Panc1 (cell line): Measurements from ENCODE around the gene MMP10. TPM values are rescaled to one million over a fixed set of nuclear protein-coding genes. Genes with fewer than 3 reads are reported as not detected.
A peak's percentile ranks its signal among the peaks of the same experiment; 100 is the strongest.

Source experiments
- ATAC-seq: fragments of 200-7000 bp; cut with Tn5 transposase; 2 replicates; pipeline ENCODE4 v1.9.1; 2020; ENCODE audit warnings: mild to moderate bottlenecking, moderate library complexity
- BruUV-seq: library from RNA; stranded (reverse); fragments of 400-500 nt; replicated peaks from 2 replicates; lab custom pipeline; 2021; lab: Mats Ljungman, UMichigan
- CTCF ChIA-PET: fragments of 300-600 bp; sonication (Branson Sonifier 250); formaldehyde crosslinking; loops from one replicate; lab custom pipeline; 2022; ENCODE audit warnings: antibody characterized with exemption; lab: Charles Lee
- POLR2A ChIA-PET: fragments of 300-600 bp; sonication (Branson Sonifier 250); formaldehyde crosslinking; loops from one replicate; lab custom pipeline; 2022; ENCODE audit warnings: antibody characterized with exemption; lab: Charles Lee
- DNase-seq: peaks from one replicate; pipeline ENCODE4 v3.0.0-alpha.2; 2010; ENCODE audit warnings: low read depth, low spot score
- H3K27ac ChIP-seq: 2 replicates; pipeline ENCODE4 v1.5.1; 2011; ENCODE audit warnings: mild to moderate bottlenecking, low read length, inconsistent platforms
- H3K27me3 ChIP-seq: fragments of 200-500 bp; sonication (Bioruptor generic); 2 replicates; pipeline ENCODE4 v1.6.0; 2014; ENCODE audit warnings: low read length, inconsistent platforms; ENCODE audit not compliant: control insufficient read depth, insufficient read depth
- H3K36me3 ChIP-seq: fragments of 200-500 bp; sonication (Bioruptor generic); 2 replicates; pipeline ENCODE4 v1.5.1; 2014; ENCODE audit warnings: inconsistent platforms, mild to moderate bottlenecking, low read length, moderate library complexity; ENCODE audit not compliant: control insufficient read depth, insufficient read depth
- H3K4me1 ChIP-seq: 2 replicates; pipeline ENCODE4 v1.5.1; 2011; ENCODE audit warnings: inconsistent platforms, mild to moderate bottlenecking, low read length, moderate library complexity; ENCODE audit not compliant: control insufficient read depth, insufficient read depth
- H3K4me3 ChIP-seq, 2 experiments: 2 replicates each; pipeline ENCODE4 v1.5.1; 2011 to 2012; ENCODE audit warnings: low read depth in 2 of 2, low read length in 2 of 2, mild to moderate bottlenecking in 2 of 2, inconsistent platforms in 1 of 2, moderate library complexity in 1 of 2
- H3K9me3 ChIP-seq: fragments of 200-500 bp; sonication (Bioruptor generic); 2 replicates; pipeline ENCODE4 v1.5.1; 2014; ENCODE audit warnings: low read depth, mild to moderate bottlenecking, inconsistent platforms, low read length, moderate library complexity; ENCODE audit not compliant: control insufficient read depth, insufficient read depth
- POLR2AphosphoS5 ChIP-seq: IDR thresholded peaks from 2 replicates; pipeline ENCODE4 v1.6.1; 2012; ENCODE audit warnings: mild to moderate bottlenecking, low read depth, low read length, moderate library complexity
- SIN3A ChIP-seq: IDR thresholded peaks from 2 replicates; pipeline ENCODE4 v1.6.1; 2012; ENCODE audit warnings: low read depth, mild to moderate bottlenecking, low read length, moderate library complexity, borderline replicate concordance; ENCODE audit not compliant: insufficient read depth
- TCF7L2 ChIP-seq: IDR thresholded peaks from 2 replicates; pipeline ENCODE4 v1.6.1; 2011; ENCODE audit warnings: mild to moderate bottlenecking, low read depth, low read length, inconsistent platforms
- in situ Hi-C: cut with HindIII; loops from 2 replicates; pipeline ENCODE4 v1.10.0; 2016; ENCODE audit warnings: low sequenced_read_pairs, low pct_unique_long_range_greater_than_20kb
- intact Hi-C: fragments of 100-400 bp; cut with micrococcal nuclease; formaldehyde crosslinking; loops from one replicate; pipeline ENCODE4 v1.10.0; 2022; ENCODE audit not compliant: unreplicated experiment
- total RNA-seq: library from RNA; stranded (reverse); gene quantifications from one replicate; pipeline ENCODE4 v1.2.1, GENCODE V29; 2021; ENCODE audit not compliant: unreplicated experiment
- TF ChIP-seq, protein P1 (sequence below), 2 experiments: IDR thresholded peaks; 2 replicates each; pipeline ENCODE4 v1.6.1; 2011 to 2012; ENCODE audit warnings: low read depth in 2 of 2, control low read depth in 1 of 2, low read length in 1 of 2, mild to moderate bottlenecking in 1 of 2, moderate library complexity in 1 of 2; ENCODE audit not compliant: insufficient read depth in 1 of 2
- TF ChIP-seq, protein P2 (sequence below): fragments of 450-650 bp; IDR thresholded peaks from 2 replicates; pipeline ENCODE4 v1.5.1; 2017; ENCODE audit warnings: mild to moderate bottlenecking

The MMP10 gene
- total RNA-seq, 1 experiment from 2014 or later: not detected

DNA sequence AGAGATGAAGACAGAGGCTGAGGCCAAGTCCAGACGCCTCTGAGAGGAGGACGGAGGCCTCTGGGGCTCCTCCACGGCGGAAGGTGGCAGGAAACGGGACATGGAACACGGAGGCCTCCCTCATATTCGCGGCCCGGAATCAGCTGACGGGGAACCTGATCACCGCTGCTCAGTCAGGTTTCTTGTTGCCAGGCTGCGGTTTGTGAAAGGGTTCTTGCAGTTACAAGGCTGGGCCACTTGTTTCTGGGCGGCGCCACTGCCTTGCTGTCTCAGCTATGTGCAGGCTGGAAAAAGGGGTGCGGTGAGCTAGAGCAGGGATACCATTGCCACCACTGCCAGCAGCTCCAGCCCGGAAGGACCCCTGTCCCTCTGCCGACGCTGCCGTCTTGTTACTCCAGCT is 27.5 kb upstream of the MMP10 start:
- TF ChIP-seq, protein P1, sequence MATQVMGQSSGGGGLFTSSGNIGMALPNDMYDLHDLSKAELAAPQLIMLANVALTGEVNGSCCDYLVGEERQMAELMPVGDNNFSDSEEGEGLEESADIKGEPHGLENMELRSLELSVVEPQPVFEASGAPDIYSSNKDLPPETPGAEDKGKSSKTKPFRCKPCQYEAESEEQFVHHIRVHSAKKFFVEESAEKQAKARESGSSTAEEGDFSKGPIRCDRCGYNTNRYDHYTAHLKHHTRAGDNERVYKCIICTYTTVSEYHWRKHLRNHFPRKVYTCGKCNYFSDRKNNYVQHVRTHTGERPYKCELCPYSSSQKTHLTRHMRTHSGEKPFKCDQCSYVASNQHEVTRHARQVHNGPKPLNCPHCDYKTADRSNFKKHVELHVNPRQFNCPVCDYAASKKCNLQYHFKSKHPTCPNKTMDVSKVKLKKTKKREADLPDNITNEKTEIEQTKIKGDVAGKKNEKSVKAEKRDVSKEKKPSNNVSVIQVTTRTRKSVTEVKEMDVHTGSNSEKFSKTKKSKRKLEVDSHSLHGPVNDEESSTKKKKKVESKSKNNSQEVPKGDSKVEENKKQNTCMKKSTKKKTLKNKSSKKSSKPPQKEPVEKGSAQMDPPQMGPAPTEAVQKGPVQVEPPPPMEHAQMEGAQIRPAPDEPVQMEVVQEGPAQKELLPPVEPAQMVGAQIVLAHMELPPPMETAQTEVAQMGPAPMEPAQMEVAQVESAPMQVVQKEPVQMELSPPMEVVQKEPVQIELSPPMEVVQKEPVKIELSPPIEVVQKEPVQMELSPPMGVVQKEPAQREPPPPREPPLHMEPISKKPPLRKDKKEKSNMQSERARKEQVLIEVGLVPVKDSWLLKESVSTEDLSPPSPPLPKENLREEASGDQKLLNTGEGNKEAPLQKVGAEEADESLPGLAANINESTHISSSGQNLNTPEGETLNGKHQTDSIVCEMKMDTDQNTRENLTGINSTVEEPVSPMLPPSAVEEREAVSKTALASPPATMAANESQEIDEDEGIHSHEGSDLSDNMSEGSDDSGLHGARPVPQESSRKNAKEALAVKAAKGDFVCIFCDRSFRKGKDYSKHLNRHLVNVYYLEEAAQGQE (IDR thresholded peaks at IDR 0.05; ENCODE audit: insufficient read depth in 1 of 2, low read depth in 2 of 2, low read length in 1 of 2): no peak
- TF ChIP-seq TCF7L2 (no peak), SIN3A (no peak), POLR2AphosphoS5 (no peak)
- TF ChIP-seq, protein P2, sequence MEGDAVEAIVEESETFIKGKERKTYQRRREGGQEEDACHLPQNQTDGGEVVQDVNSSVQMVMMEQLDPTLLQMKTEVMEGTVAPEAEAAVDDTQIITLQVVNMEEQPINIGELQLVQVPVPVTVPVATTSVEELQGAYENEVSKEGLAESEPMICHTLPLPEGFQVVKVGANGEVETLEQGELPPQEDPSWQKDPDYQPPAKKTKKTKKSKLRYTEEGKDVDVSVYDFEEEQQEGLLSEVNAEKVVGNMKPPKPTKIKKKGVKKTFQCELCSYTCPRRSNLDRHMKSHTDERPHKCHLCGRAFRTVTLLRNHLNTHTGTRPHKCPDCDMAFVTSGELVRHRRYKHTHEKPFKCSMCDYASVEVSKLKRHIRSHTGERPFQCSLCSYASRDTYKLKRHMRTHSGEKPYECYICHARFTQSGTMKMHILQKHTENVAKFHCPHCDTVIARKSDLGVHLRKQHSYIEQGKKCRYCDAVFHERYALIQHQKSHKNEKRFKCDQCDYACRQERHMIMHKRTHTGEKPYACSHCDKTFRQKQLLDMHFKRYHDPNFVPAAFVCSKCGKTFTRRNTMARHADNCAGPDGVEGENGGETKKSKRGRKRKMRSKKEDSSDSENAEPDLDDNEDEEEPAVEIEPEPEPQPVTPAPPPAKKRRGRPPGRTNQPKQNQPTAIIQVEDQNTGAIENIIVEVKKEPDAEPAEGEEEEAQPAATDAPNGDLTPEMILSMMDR: peak; percentile 92
- ChIA-PET POLR2A (no interaction called here), CTCF (interaction anchor here (0.6 kb wide), 1 partner anchor 21 kb away, joined by 3 read pairs; no protein-coding TSS in a partner anchor)
- in situ Hi-C loops: no loop called here
- H3K4me1 ChIP-seq: peaks cover 5% of the 10 kb centered on the region; the same call in 1 of the 2 replicates
- H3K4me3 ChIP-seq: peak overlapping the region; percentile 25 to 50
- peaks cover 13% of the 10 kb centered on the region for H3K27me3 ChIP-seq
- intact Hi-C loops: no loop called here
- no peak overlapping the region for H3K27ac ChIP-seq
- no TSS peak for BruUV-seq
- no peaks in the 10 kb centered on the region for H3K9me3 ChIP-seq
- H3K36me3 ChIP-seq: no peaks in the 10 kb centered on the region
- DNase-seq (no peak), ATAC-seq (peak; percentile 96)

DNA sequence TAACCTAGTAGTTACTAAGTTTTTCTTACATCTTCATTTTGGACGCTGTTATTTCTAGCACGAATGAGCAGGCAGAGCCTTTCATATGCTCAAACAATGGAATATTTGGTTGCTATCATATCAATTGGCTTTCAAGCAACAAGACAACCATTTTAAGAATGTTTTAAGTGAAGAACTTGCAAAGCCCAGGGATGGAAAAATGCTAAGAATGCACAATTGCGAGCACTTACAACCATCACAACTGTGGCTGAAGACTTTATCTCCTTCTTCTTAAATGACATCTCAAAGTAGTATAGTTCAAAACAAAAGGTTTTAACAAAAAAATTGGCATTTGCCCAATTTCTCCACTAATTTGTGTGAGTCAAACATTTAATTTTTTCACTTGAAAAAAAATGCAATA is 25.9 kb upstream of the MMP10 start:
- H3K27me3 ChIP-seq: peaks cover 7% of the 10 kb centered on the region; the same call in 1 of the 2 replicates
- no peak overlapping the region for H3K27ac ChIP-seq
- DNase-seq (no peak), ATAC-seq (no peak)
- ChIA-PET CTCF (no interaction called here), POLR2A (no interaction called here)
- no peaks in the 10 kb centered on the region for H3K9me3 ChIP-seq
- no TSS peak for BruUV-seq
- TF ChIP-seq, protein P2: no peak
- TF ChIP-seq SIN3A: no peak
- no peak for TF ChIP-seq TCF7L2
- TF ChIP-seq POLR2AphosphoS5: no peak
- TF ChIP-seq, protein P1 (IDR thresholded peaks at IDR 0.05; ENCODE audit: insufficient read depth in 1 of 2, low read depth in 2 of 2, low read length in 1 of 2): no peak
- H3K36me3 ChIP-seq: no peaks in the 10 kb centered on the region
- no peak overlapping the region for H3K4me3 ChIP-seq
- in situ Hi-C loops: no loop called here
- peaks cover 5% of the 10 kb centered on the region; the same call in 1 of the 2 replicates for H3K4me1 ChIP-seq
- intact Hi-C loops: no loop called here
